HepG2 (cell line): ENCODE measurements around the gene SPARC. TPM values are rescaled to one million over a fixed set of nuclear protein-coding genes. Genes with fewer than 3 reads are reported as not detected.

Source experiments
- BCL6 ChIP-seq: IDR thresholded peaks from 2 replicates; pipeline ENCODE4 v1.6.1; 2016; ENCODE audit warnings: missing genetic modification reagents, missing compliant biosample characterization
- MAF1 ChIP-seq: sonication (generic); formaldehyde crosslinking; IDR thresholded peaks from 2 replicates; pipeline ENCODE4 v1.5.0; 2020; ENCODE audit warnings: missing genetic modification reagents, borderline replicate concordance
- MLX ChIP-seq: IDR thresholded peaks from 2 replicates; pipeline ENCODE4 v1.6.1; 2016
- MTF1 ChIP-seq: sonication (generic); formaldehyde crosslinking; IDR thresholded peaks from 2 replicates; pipeline ENCODE4 v1.5.0; 2020; ENCODE audit warnings: missing genetic modification reagents
- MXI1 ChIP-seq: IDR thresholded peaks from 3 replicates; pipeline ENCODE4 v1.6.1; 2012; ENCODE audit warnings: low read depth, low read length, inconsistent platforms, borderline replicate concordance
- MZF1 ChIP-seq: sonication (generic); formaldehyde crosslinking; IDR thresholded peaks from 2 replicates; pipeline ENCODE4 v1.8.1; 2023; ENCODE audit warnings: mild to moderate bottlenecking, missing genetic modification reagents, borderline replicate concordance
- SRY ChIP-seq: sonication (generic); formaldehyde crosslinking; IDR thresholded peaks from 2 replicates; pipeline ENCODE4 v1.8.0; 2022; ENCODE audit warnings: mild to moderate bottlenecking, missing genetic modification reagents
- ZBTB4 ChIP-seq: sonication (generic); formaldehyde crosslinking; IDR thresholded peaks from 2 replicates; pipeline ENCODE4 v1.4.0; 2020; ENCODE audit warnings: missing genetic modification reagents, mild to moderate bottlenecking, borderline replicate concordance
- ZNF205 ChIP-seq: IDR thresholded peaks from 2 replicates; pipeline ENCODE4 v1.6.1; 2018; ENCODE audit warnings: missing biosample characterization, missing genetic modification reagents
- ZNF253 ChIP-seq: sonication (generic); formaldehyde crosslinking; IDR thresholded peaks from 2 replicates; pipeline ENCODE4 v1.8.0; 2022; ENCODE audit warnings: mild to moderate bottlenecking, missing genetic modification reagents, borderline replicate concordance
- ZNF350 ChIP-seq: sonication (generic); formaldehyde crosslinking; IDR thresholded peaks from 2 replicates; pipeline ENCODE4 v1.4.0; 2020; ENCODE audit warnings: mild to moderate bottlenecking, low read depth, missing genetic modification reagents, borderline replicate concordance
- ZNF512B ChIP-seq: sonication (generic); formaldehyde crosslinking; IDR thresholded peaks from 2 replicates; pipeline ENCODE4 v1.5.1; 2020; ENCODE audit warnings: missing genetic modification reagents, mild to moderate bottlenecking, borderline replicate concordance
- ZNF543 ChIP-seq: sonication (generic); formaldehyde crosslinking; IDR thresholded peaks from 2 replicates; pipeline ENCODE4 v1.4.0; 2020; ENCODE audit warnings: mild to moderate bottlenecking, missing genetic modification reagents
- ZNF598 ChIP-seq: sonication (generic); formaldehyde crosslinking; IDR thresholded peaks from 2 replicates; pipeline ENCODE4 v1.5.1; 2020; ENCODE audit warnings: mild to moderate bottlenecking, missing genetic modification reagents, borderline replicate concordance
- ZNF672 ChIP-seq: sonication (generic); formaldehyde crosslinking; IDR thresholded peaks from 2 replicates; pipeline ENCODE4 v1.8.1; 2022; ENCODE audit warnings: missing genetic modification reagents
- ZNF749 ChIP-seq: sonication (generic); formaldehyde crosslinking; IDR thresholded peaks from 2 replicates; pipeline ENCODE4 v1.8.0; 2022; ENCODE audit warnings: mild to moderate bottlenecking, missing genetic modification reagents, moderate library complexity, borderline replicate concordance
- ZSCAN30 ChIP-seq: sonication (generic); formaldehyde crosslinking; IDR thresholded peaks from 2 replicates; pipeline ENCODE4 v1.5.0; 2020; ENCODE audit warnings: mild to moderate bottlenecking, missing genetic modification reagents
- ZZZ3 ChIP-seq: sonication (generic); formaldehyde crosslinking; IDR thresholded peaks from 2 replicates; pipeline ENCODE4 v1.4.0; 2020; ENCODE audit warnings: missing genetic modification reagents, mild to moderate bottlenecking, borderline replicate concordance
- polyA plus RNA-seq, 8 experiments: library from polyadenylated mRNA; depleted of rRNA in 3 of 8; stranded (reverse) in 7 of 8; unstranded in 1 of 8; fragments of >200 nt; fragmentation: Illumina TruSeq in 4 of 8; extraction: Trizol in 4 of 8; gene quantifications; 2 replicates each; pipeline versions ENCODE4 v1.2.1 to v1.2.3, GENCODE V29; 2011 to 2016; ENCODE audit warnings: low read depth in 4 of 8, missing spikeins in 1 of 8, mixed read lengths in 1 of 8; ENCODE audit not compliant: insufficient read depth in 1 of 8
- total RNA-seq, 5 experiments: library from RNA; depleted of rRNA; stranded (reverse); fragments of >200 nt; fragmentation: Illumina TruSeq; extraction: Trizol; gene quantifications; 2 replicates each; pipeline ENCODE4 v1.2.3, GENCODE V29; 2016; ENCODE audit warnings: low read depth in 1 of 5
- TF ChIP-seq, protein P1 (sequence below): sonication (generic); formaldehyde crosslinking; IDR thresholded peaks from 2 replicates; pipeline ENCODE4 v1.4.0; 2020; ENCODE audit warnings: missing genetic modification reagents
- TF ChIP-seq, protein P2 (sequence below): sonication (generic); formaldehyde crosslinking; IDR thresholded peaks from 2 replicates; pipeline ENCODE4 v1.8.0; 2022; ENCODE audit warnings: mild to moderate bottlenecking, missing genetic modification reagents

Gene SPARC
- total and polyA plus RNA-seq, 2 of the 13 experiments (the other 11 are each of a cell fraction or from before 2014, with no cell fraction given), result 76.7 to 192 TPM

- TF ChIP-seq MAF1 (0 out of 2 replicates have a peak, but pooled peaks have one; percentile 38), ZNF205 (CRISPR knock-in tag) (0 out of 2 replicates have a peak, but pooled peaks have one; percentile 21), ZSCAN30 (CRISPR knock-in tag) (no peak), MZF1 (CRISPR knock-in tag) (no peak), BCL6 (CRISPR knock-in tag) (peak; percentile 74; the same call in 1 of the 2 replicates), ZNF749 (no peak), SRY (CRISPR knock-in tag) (no peak), ZZZ3 (no peak), ZNF672 (CRISPR knock-in tag) (no peak), ZNF253 (CRISPR knock-in tag) (no peak), MXI1 (no peak), ZNF512B (CRISPR knock-in tag) (no peak), ZNF350 (CRISPR knock-in tag) (no peak), ZNF543 (CRISPR knock-in tag) (no peak), MLX (CRISPR knock-in tag) (no peak), ZBTB4 (CRISPR knock-in tag) (no peak), MTF1 (CRISPR knock-in tag) (no peak), ZNF598 (CRISPR knock-in tag) (no peak)
- TF ChIP-seq, protein P1, sequence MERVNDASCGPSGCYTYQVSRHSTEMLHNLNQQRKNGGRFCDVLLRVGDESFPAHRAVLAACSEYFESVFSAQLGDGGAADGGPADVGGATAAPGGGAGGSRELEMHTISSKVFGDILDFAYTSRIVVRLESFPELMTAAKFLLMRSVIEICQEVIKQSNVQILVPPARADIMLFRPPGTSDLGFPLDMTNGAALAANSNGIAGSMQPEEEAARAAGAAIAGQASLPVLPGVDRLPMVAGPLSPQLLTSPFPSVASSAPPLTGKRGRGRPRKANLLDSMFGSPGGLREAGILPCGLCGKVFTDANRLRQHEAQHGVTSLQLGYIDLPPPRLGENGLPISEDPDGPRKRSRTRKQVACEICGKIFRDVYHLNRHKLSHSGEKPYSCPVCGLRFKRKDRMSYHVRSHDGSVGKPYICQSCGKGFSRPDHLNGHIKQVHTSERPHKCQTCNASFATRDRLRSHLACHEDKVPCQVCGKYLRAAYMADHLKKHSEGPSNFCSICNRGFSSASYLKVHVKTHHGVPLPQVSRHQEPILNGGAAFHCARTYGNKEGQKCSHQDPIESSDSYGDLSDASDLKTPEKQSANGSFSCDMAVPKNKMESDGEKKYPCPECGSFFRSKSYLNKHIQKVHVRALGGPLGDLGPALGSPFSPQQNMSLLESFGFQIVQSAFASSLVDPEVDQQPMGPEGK (CRISPR knock-in tag), result peak; percentile 67; the same call in 1 of the 2 replicates
- TF ChIP-seq, protein P2, sequence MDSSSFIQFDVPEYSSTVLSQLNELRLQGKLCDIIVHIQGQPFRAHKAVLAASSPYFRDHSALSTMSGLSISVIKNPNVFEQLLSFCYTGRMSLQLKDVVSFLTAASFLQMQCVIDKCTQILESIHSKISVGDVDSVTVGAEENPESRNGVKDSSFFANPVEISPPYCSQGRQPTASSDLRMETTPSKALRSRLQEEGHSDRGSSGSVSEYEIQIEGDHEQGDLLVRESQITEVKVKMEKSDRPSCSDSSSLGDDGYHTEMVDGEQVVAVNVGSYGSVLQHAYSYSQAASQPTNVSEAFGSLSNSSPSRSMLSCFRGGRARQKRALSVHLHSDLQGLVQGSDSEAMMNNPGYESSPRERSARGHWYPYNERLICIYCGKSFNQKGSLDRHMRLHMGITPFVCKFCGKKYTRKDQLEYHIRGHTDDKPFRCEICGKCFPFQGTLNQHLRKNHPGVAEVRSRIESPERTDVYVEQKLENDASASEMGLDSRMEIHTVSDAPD (CRISPR knock-in tag), result no peak
Measured at GRCh38 chr5:151694035-151694485, 7.3 kb upstream of the SPARC start (continued).
